Esophagus squamous epithelium (tissue), 5 donors: ENCODE results near the gene OPCML. TPM values are rescaled to one million over a fixed set of nuclear protein-coding genes. Genes with fewer than 3 reads are reported as not detected.

Experiments used
- DNase-seq: peaks from one replicate; lab custom pipeline; 2025; lab: John Stamatoyannopoulos, UW
- H3K27ac ChIP-seq, 4 donors: fragments of 200-600 bp; sonication (generic); one replicate each; pipeline ENCODE4 v1.5.1; 2016 to 2019; ENCODE audit warnings: mild to moderate bottlenecking in 1 of 4
- H3K27me3 ChIP-seq, 4 donors: fragments of 200-600 bp; sonication (generic); 1 replicate in 3 of 4; 2 replicates in 1 of 4; pipeline versions ENCODE4 v1.5.1 to v1.6.0; 2017 to 2021; ENCODE audit warnings: antibody characterized with exemption in 1 of 4
- H3K36me3 ChIP-seq, 3 donors: fragments of 200-600 bp; sonication (generic); one replicate each; pipeline ENCODE4 v1.5.1; 2016 to 2019
- H3K4me1 ChIP-seq, 3 donors: fragments of 200-600 bp; sonication (generic); one replicate each; pipeline ENCODE4 v1.5.1; 2017 to 2019
- H3K4me3 ChIP-seq, 4 donors: fragments of 200-600 bp; sonication (generic); 1 replicate in 3 of 4; 2 replicates in 1 of 4; pipeline ENCODE4 v1.5.1; 2016 to 2019; ENCODE audit warnings: mild to moderate bottlenecking in 2 of 4, moderate library complexity in 1 of 4
- H3K9me3 ChIP-seq, 3 donors: fragments of 200-600 bp; sonication (generic); one replicate each; pipeline ENCODE4 v1.5.1; 2016 to 2019
- POLR2A ChIP-seq, 4 donors: fragments of 450-650 bp; IDR thresholded peaks; one replicate each; pipeline ENCODE4 v1.6.1; 2017; ENCODE audit warnings: antibody characterized with exemption in 4 of 4, mild to moderate bottlenecking in 4 of 4, moderate library complexity in 3 of 4
- WGBS, 2 donors: methylation state at CpG; one replicate each; pipeline ENCODE4 v1.1.5; 2018; 5-methylcytosine and 5-hydroxymethylcytosine counted together
- intact Hi-C: fragments of 100-400 bp; cut with DNase I; formaldehyde crosslinking; loops from one replicate; pipeline ENCODE4 v1.15.0; 2022
- total RNA-seq, 4 donors: library from RNA; depleted of rRNA; stranded (reverse); fragments of >200 nt; gene quantifications; one replicate each; pipeline ENCODE4 v1.1.0, GENCODE V29; 2016
- TF ChIP-seq, protein P1 (sequence below), 6 experiments: fragments of 450-650 bp in 4 of 6; fragments of 200-600 bp in 2 of 6; sonication (generic) in 2 of 6; IDR thresholded peaks; one replicate each; pipeline ENCODE4 v1.5.1; 2016 to 2019; ENCODE audit warnings: antibody characterized with exemption in 6 of 6, mild to moderate bottlenecking in 4 of 6, moderate library complexity in 4 of 6
- donor health status: DM: yes; HTN: yes; CAD: no.

The OPCML gene
- total RNA-seq, 4 donors from 2014 or later = under 0.01 TPM; not detected in 3

DNA sequence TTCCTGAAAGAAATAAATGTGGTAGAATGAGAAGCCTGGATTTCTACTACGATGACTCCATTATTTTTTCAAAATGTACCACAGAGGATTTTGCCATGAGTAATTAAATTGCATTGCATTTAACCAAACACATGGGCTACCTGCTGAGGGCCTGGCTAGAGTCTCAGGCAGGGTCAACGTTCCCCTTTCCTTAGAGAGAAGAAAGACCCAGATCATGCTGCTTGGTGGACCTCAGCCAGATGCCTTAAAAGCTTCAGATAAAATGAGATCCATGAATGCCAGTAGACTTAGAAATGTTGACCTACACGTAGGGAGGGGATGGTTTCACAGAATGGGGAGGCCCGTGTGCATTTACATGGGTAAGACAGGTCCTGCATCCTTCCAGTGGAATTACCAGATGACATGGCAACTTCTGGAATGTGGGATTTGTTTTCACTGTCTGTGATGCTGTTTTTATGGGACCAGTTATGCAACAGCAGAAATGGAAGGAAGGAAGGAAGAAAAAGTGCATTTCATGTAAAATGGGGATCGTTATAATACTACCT, 1092.5 kb downstream of the OPCML start:
- H3K4me3 ChIP-seq = no peak overlapping the region
- H3K4me1 ChIP-seq = no peaks in the 10 kb centered on the region
- TF ChIP-seq POLR2A (IDR thresholded peaks at IDR 0.05) = no peak
- DNase-seq = no peak
- H3K27me3 ChIP-seq = no peaks in the 10 kb centered on the region
- no peaks in the 10 kb centered on the region for H3K36me3 ChIP-seq
- H3K27ac ChIP-seq = no peak overlapping the region
- WGBS, 2 donors = 64 to 65% methylated on average over 5 of the region's 5 CpGs
- intact Hi-C loops = no loop called here
- H3K9me3 ChIP-seq = no peaks in the 10 kb centered on the region

DNA sequence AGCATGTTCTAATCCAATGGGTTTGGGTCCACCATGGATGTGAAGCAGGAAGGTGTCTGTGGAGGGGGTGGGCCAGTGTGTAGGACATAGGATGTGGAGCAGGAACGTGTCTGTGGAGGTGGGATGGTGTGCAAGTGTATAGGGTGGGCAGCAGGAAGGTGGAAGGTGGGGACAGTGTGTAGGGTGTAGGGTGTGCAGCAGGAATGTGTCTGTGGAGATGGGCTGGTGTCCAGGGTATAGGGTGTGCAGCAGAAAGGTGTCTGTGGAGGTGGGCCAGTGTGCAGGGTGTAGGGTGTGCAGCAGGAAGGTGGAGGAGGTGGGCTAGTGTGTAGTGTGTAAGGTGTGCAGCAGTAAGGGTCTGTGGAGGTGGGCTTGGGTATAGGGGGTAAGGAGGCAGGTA, 1093.9 kb downstream of the OPCML start:
- intact Hi-C loops = no loop called here
- no peak overlapping the region for H3K4me3 ChIP-seq
- H3K27ac ChIP-seq = no peak overlapping the region
- TF ChIP-seq, protein P1, sequence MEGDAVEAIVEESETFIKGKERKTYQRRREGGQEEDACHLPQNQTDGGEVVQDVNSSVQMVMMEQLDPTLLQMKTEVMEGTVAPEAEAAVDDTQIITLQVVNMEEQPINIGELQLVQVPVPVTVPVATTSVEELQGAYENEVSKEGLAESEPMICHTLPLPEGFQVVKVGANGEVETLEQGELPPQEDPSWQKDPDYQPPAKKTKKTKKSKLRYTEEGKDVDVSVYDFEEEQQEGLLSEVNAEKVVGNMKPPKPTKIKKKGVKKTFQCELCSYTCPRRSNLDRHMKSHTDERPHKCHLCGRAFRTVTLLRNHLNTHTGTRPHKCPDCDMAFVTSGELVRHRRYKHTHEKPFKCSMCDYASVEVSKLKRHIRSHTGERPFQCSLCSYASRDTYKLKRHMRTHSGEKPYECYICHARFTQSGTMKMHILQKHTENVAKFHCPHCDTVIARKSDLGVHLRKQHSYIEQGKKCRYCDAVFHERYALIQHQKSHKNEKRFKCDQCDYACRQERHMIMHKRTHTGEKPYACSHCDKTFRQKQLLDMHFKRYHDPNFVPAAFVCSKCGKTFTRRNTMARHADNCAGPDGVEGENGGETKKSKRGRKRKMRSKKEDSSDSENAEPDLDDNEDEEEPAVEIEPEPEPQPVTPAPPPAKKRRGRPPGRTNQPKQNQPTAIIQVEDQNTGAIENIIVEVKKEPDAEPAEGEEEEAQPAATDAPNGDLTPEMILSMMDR (IDR thresholded peaks at IDR 0.05) = no peak
- TF ChIP-seq POLR2A (IDR thresholded peaks at IDR 0.05) = no peak
- no peaks in the 10 kb centered on the region for H3K27me3 ChIP-seq
- no peaks in the 10 kb centered on the region for H3K9me3 ChIP-seq
- 31 to 33% methylated on average over 1 of the region's 1 CpG for WGBS, 2 donors
- DNase-seq = no peak
- H3K4me1 ChIP-seq = no peaks in the 10 kb centered on the region
- H3K36me3 ChIP-seq = no peaks in the 10 kb centered on the region

DNA sequence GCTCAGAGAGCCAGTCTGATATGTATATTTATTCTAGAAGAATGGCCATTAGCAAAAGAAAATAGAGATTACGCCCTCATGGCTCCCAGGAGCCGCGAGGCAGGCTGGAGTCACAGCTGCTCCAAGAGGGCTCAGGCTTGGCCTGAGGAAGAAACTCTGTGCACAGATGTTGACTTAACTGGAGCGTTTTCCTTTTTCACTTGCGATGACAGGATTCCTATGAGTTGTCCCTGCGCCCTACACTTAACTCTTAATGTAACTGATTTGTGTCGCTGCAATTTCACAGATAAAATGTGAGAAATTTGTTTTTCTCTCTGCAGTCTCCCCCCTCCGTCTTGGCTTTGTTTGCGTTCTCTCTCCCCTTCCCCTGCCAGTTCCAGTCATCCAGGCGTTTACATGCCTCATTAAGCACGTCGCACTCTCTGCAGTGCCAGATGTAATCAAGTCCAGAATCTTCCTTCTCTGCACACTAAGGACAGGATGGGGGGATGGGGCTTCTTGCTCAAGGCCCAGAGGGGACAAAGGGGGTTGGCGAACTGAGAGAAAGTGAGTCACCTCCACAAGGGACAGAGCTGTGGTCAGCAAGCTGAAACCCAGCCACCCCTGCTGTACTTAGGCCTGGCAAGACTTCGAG, 1101.8 kb downstream of the OPCML start:
- TF ChIP-seq, protein P1 (IDR thresholded peaks at IDR 0.05) = no peak
- no peak for TF ChIP-seq POLR2A (IDR thresholded peaks at IDR 0.05)
- 23 to 27% methylated on average over 12 to 14 of the region's 14 CpGs for WGBS, 2 donors
- Histone ChIP-seq H3K36me3 (no peaks in the 10 kb centered on the region), H3K27ac (no peak overlapping the region), H3K4me1 (no peaks in the 10 kb centered on the region), H3K27me3 (no peaks in the 10 kb centered on the region), H3K4me3 (no peak overlapping the region), H3K9me3 (peaks cover 0 to 4% (median 0%) of the 10 kb centered on the region in 3 donors)
- no peak for DNase-seq
- intact Hi-C loops = no loop called here

DNA sequence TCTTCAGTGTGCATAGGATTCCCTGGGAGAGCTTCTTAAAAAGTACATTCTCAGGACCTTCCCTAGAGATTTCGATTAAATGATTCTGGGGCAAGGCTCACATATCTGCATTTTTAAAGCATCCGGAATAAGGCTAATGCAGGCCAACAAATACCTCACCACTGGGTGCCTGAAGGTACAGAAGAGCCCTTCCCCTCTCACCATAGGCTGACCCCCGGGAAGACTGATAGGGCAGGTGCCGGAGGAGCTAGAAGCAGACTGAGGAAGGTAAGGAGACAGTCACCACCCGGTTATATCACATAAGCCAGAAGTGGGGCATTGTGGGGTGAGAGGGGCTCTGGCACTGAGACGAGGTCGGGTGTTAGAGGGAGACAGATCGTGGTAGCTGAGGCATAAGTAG, 1102.6 kb downstream of the OPCML start:
- intact Hi-C loops = no loop called here
- no peaks in the 10 kb centered on the region for H3K36me3 ChIP-seq
- whole genome bisulfite sequencing, 2 donors = 81 to 86% methylated on average over 7 to 8 of the region's 8 CpGs
- TF ChIP-seq POLR2A (IDR thresholded peaks at IDR 0.05) = no peak
- TF ChIP-seq, protein P1 (IDR thresholded peaks at IDR 0.05) = no peak
- H3K4me1 ChIP-seq = no peaks in the 10 kb centered on the region
- no peaks in the 10 kb centered on the region for H3K27me3 ChIP-seq
- DNase-seq = no peak
- peaks cover 0 to 4% (median 0%) of the 10 kb centered on the region in 3 donors for H3K9me3 ChIP-seq
- no peak overlapping the region for H3K27ac ChIP-seq
- H3K4me3 ChIP-seq = no peak overlapping the region

DNA sequence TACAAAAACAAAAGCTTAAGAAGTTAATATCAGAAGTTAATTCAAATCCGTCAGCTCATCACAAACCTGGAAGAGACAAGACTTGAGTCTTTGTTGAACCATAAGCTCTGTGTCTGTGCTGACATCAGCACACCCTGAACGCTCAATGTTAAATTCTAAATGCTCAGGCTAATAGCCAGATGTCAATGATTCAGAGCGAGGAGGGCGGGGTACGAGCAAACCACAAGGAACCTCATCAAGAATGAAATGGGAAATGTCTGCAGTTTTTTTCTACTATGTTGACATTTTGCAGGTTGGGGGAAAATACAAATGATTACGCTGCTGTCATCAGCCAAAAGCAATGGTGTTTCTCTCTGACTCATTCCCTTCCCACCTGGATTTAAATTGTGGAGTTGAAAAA, 1104.7 kb downstream of the OPCML start:
- 35 to 39% methylated on average over 6 of the region's 6 CpGs for WGBS, 2 donors
- no peaks in the 10 kb centered on the region for H3K36me3 ChIP-seq
- peaks cover 0 to 7% (median 0%) of the 10 kb centered on the region in 3 donors for H3K9me3 ChIP-seq
- no peak overlapping the region for H3K27ac ChIP-seq
- TF ChIP-seq, protein P1 (IDR thresholded peaks at IDR 0.05) = no peak
- TF ChIP-seq POLR2A (IDR thresholded peaks at IDR 0.05) = no peak
- no peak for DNase-seq
- no peaks in the 10 kb centered on the region for H3K27me3 ChIP-seq
- no peak overlapping the region for H3K4me3 ChIP-seq
- H3K4me1 ChIP-seq = no peaks in the 10 kb centered on the region
- intact Hi-C loops = no loop called here
